Activated CD8-positive, alpha-beta T cell treated with anti-CD3 and anti-CD28 coated beads for 36 hours (primary cell): ENCODE measurements around the gene IFNA2. TPM values are rescaled to one million over a fixed set of nuclear protein-coding genes. Genes with fewer than 3 reads are reported as not detected.

Experiments
- ATAC-seq: fragments of 200-7000 bp; cut with Tn5 transposase; one replicate; pipeline ENCODE4 v1.10.0; 2021; ENCODE audit warnings: mild to moderate bottlenecking, moderate library complexity
- CTCF ChIA-PET: fragments of 350-600 bp; sonication (Branson Sonifier 250); formaldehyde crosslinking; loops from one replicate; lab custom pipeline; 2021; ENCODE audit warnings: antibody characterized with exemption; lab: Charles Lee
- POLR2A ChIA-PET: fragments of 350-600 bp; sonication (Branson Sonifier 250); formaldehyde crosslinking; loops from one replicate; lab custom pipeline; 2021; ENCODE audit warnings: antibody characterized with exemption; lab: Charles Lee
- DNase-seq: peaks from one replicate; pipeline ENCODE4 v3.0.0-alpha.2; 2020
- H3K27ac Mint-ChIP-seq: one replicate; pipeline ENCODE4 v1.8.0; 2021; ENCODE audit warnings: mild to moderate bottlenecking, mixed read lengths
- H3K27me3 Mint-ChIP-seq: one replicate; pipeline ENCODE4 v1.8.0; 2021; ENCODE audit warnings: mixed read lengths
- H3K36me3 Mint-ChIP-seq: one replicate; pipeline ENCODE4 v1.8.0; 2021; ENCODE audit warnings: low read depth, mixed read lengths
- H3K4me1 Mint-ChIP-seq: one replicate; pipeline ENCODE4 v1.8.0; 2021; ENCODE audit warnings: low read depth, mixed read lengths
- H3K4me3 Mint-ChIP-seq: one replicate; pipeline ENCODE4 v1.8.0; 2021; ENCODE audit warnings: mild to moderate bottlenecking, moderate library complexity, mixed read lengths
- H3K9me3 Mint-ChIP-seq: one replicate; pipeline ENCODE4 v1.8.0; 2021; ENCODE audit warnings: mixed read lengths
- CTCF ChIP-seq: fragments of 200-600 bp; IDR thresholded peaks from one replicate; pipeline ENCODE4 v1.8.0; 2022; ENCODE audit warnings: antibody characterized with exemption, mild to moderate bottlenecking
- intact Hi-C: fragments of 100-400 bp; cut with micrococcal nuclease; formaldehyde crosslinking; loops from one replicate; pipeline ENCODE4 v1.10.0; 2022
- total RNA-seq, 2 experiments: library from RNA; stranded (reverse); gene quantifications; one replicate each; pipeline ENCODE4 v1.2.3, GENCODE V29; 2021

Gene IFNA2
- total RNA-seq, 2 experiments from 2014 or later = not detected

GRCh38 chr9:21413624-21414023, 28.4 kb upstream of the IFNA2 start:
- intact Hi-C loops = no loop called here
- no peak overlapping the region for H3K4me3 Mint-ChIP-seq
- ChIA-PET CTCF (interaction anchor here (1.4 to 1.7 kb wide), 6 partner anchors 11 to 87 kb away, joined by 4 to 6 read pairs (median 4); no protein-coding TSS in a partner anchor), POLR2A (no interaction called here)
- peak; percentile 36 for TF ChIP-seq CTCF
- ATAC-seq (peak; percentile 62), DNase-seq (peak; percentile 17)
- H3K4me1 Mint-ChIP-seq = no peaks in the 10 kb centered on the region
- peaks cover 3% of the 10 kb centered on the region for H3K27me3 Mint-ChIP-seq
- no peak overlapping the region for H3K27ac Mint-ChIP-seq
- no peaks in the 10 kb centered on the region for H3K9me3 Mint-ChIP-seq
- H3K36me3 Mint-ChIP-seq = no peaks in the 10 kb centered on the region

- H3K9me3 Mint-ChIP-seq = no peaks in the 10 kb centered on the region
- ATAC-seq (no peak), DNase-seq (no peak)
- ChIA-PET CTCF (interaction anchor here (1.6 to 1.7 kb wide), 4 partner anchors 17 to 87 kb away, joined by 4 to 5 read pairs (median 4); no protein-coding TSS in a partner anchor), POLR2A (no interaction called here)
- no peak overlapping the region for H3K27ac Mint-ChIP-seq
- no peaks in the 10 kb centered on the region for H3K36me3 Mint-ChIP-seq
- no peak overlapping the region for H3K4me3 Mint-ChIP-seq
- no peaks in the 10 kb centered on the region for H3K4me1 Mint-ChIP-seq
- TF ChIP-seq CTCF = no peak
- peaks cover 3% of the 10 kb centered on the region for H3K27me3 Mint-ChIP-seq
- intact Hi-C loops = no loop called here
These were observed 28.0 kb upstream of the IFNA2 start for GRCh38 chr9:21413151-21413550.

- ATAC-seq (no peak), DNase-seq (no peak)
- Mint-ChIP-seq H3K27ac (no peak overlapping the region), H3K4me1 (no peaks in the 10 kb centered on the region), H3K4me3 (no peak overlapping the region), H3K36me3 (no peaks in the 10 kb centered on the region), H3K9me3 (no peaks in the 10 kb centered on the region), H3K27me3 (peaks cover 3% of the 10 kb centered on the region)
- intact Hi-C loops = no loop called here
- ChIA-PET POLR2A (interaction anchor here (0.8 kb wide), 1 partner anchor 10 kb away, joined by 3 read pairs; no protein-coding TSS in a partner anchor), CTCF (interaction anchor here (1.6 to 1.7 kb wide), 2 partner anchors 16 to 86 kb away, joined by 5 read pairs; no protein-coding TSS in a partner anchor)
- TF ChIP-seq CTCF = no peak
These were observed 26.9 kb upstream of the IFNA2 start for GRCh38 chr9:21412107-21412506.

- Mint-ChIP-seq H3K36me3 (no peaks in the 10 kb centered on the region), H3K27me3 (peaks cover 13% of the 10 kb centered on the region), H3K27ac (no peak within 1 kb of the TSS), H3K9me3 (no peaks in the 10 kb centered on the region), H3K4me1 (no peaks in the 10 kb centered on the region), H3K4me3 (no peak within 1 kb of the TSS)
- DNase-seq (no peak), ATAC-seq (no peak)
- ChIA-PET POLR2A (interaction anchor here (0.9 kb wide), 1 partner anchor 13 kb away, joined by 3 read pairs; no protein-coding TSS in a partner anchor), CTCF (interaction anchor here (0.6 to 4.7 kb wide), 4 partner anchors 13 to 173 kb away, joined by 3 to 29 read pairs (median 3); no protein-coding TSS in a partner anchor)
- intact Hi-C loops = no loop called here
- no peak for TF ChIP-seq CTCF
These were observed 23.6 kb upstream of the IFNA2 start, which contains the start of gene IFNA8 for GRCh38 chr9:21408817-21409216. IFNA8 (plus strand) TSS chr9:21409117; CDS start chr9:21409177, 60 bp downstream.

GRCh38 chr9:21404146-21404545, 18.9 kb upstream of the IFNA2 start:
- Mint-ChIP-seq H3K4me3 (no peak overlapping the region), H3K4me1 (peaks cover 9% of the 10 kb centered on the region), H3K27me3 (peaks cover 34% of the 10 kb centered on the region), H3K27ac (no peak overlapping the region), H3K36me3 (no peaks in the 10 kb centered on the region), H3K9me3 (no peaks in the 10 kb centered on the region)
- ATAC-seq (no peak), DNase-seq (no peak)
- ChIA-PET POLR2A (interaction anchor here (0.7 kb wide), 1 partner anchor 73 kb away, joined by 3 read pairs; no protein-coding TSS in a partner anchor), CTCF (interaction anchor here (3.3 kb wide), 1 partner anchor 75 kb away, joined by 17 read pairs; no protein-coding TSS in a partner anchor)
- TF ChIP-seq CTCF = no peak
- intact Hi-C loops = no loop called here
